HG02973 (cell line): ENCODE results near the gene FCRL6.

ENCODE experiments used
- ATAC-seq: cut with Tn5 transposase; IDR thresholded peaks from one replicate; pipeline ENCODE4 v1.9.1; 2021; ENCODE audit warnings: moderate library complexity; ENCODE audit not compliant: unreplicated experiment

The FCRL6 gene

GRCh38 chr1:159802111-159802510, at the start of gene FCRL6:
TSS of gene FCRL6 (plus strand) at chr1:159802360. CDS start at chr1:159802425, 65 bp downstream.
- no peak for ATAC-seq

GRCh38 chr1:159753386-159753785, 48.8 kb upstream of the FCRL6 start:
- no peak for ATAC-seq

- ATAC-seq = no peak
Measured at GRCh38 chr1:159755451-159756007, 46.6 kb upstream of the FCRL6 start.

GRCh38 chr1:159756397-159756796, 45.8 kb upstream of the FCRL6 start:
- no peak for ATAC-seq

- no peak for ATAC-seq
Measured at GRCh38 chr1:159763686-159764085, 38.5 kb upstream of the FCRL6 start.

GRCh38 chr1:159765806-159766205, 36.4 kb upstream of the FCRL6 start:
- ATAC-seq = no peak

GRCh38 chr1:159771127-159771895, 30.8 kb upstream of the FCRL6 start:
- ATAC-seq = no peak

GRCh38 chr1:159774465-159774864, 27.7 kb upstream of the FCRL6 start:
- no peak for ATAC-seq

- ATAC-seq = no peak
Measured at GRCh38 chr1:159775716-159776115, 26.4 kb upstream of the FCRL6 start.

GRCh38 chr1:159778266-159778665, 23.9 kb upstream of the FCRL6 start:
- ATAC-seq = no peak

- ATAC-seq = no peak
Measured at GRCh38 chr1:159779403-159779851, 22.7 kb upstream of the FCRL6 start.

GRCh38 chr1:159780583-159781582, 21.3 kb upstream of the FCRL6 start, which contains the start of gene DUSP23:
TSS of gene DUSP23 (plus strand) at chr1:159780962. CDS start at chr1:159781101, 139 bp downstream.
- peak; percentile 99 for ATAC-seq

GRCh38 chr1:159781992-159782391, 20.2 kb upstream of the FCRL6 start:
- ATAC-seq = no peak

GRCh38 chr1:159783724-159784123, 18.4 kb upstream of the FCRL6 start:
- ATAC-seq = no peak

GRCh38 chr1:159786465-159786864, 15.7 kb upstream of the FCRL6 start:
- ATAC-seq = no peak

- no peak for ATAC-seq
Measured at GRCh38 chr1:159786966-159787365, 15.2 kb upstream of the FCRL6 start.

- no peak for ATAC-seq
Measured at GRCh38 chr1:159790237-159790917, 11.8 kb upstream of the FCRL6 start.

- ATAC-seq = no peak
Measured at GRCh38 chr1:159791031-159791430, 11.1 kb upstream of the FCRL6 start.

GRCh38 chr1:159791461-159791860, 10.7 kb upstream of the FCRL6 start:
- ATAC-seq = no peak

GRCh38 chr1:159795534-159795933, 6.6 kb upstream of the FCRL6 start:
- ATAC-seq = no peak

GRCh38 chr1:159798893-159799292, 3.3 kb upstream of the FCRL6 start:
- no peak for ATAC-seq
